ENCODE data around the gene SLC5A11.
"Not testable (repeated sequence)": the region's sequence is repeated elsewhere in the genome, so short reads cannot be mapped to it uniquely, and the experiment has no call there.

Gene SLC5A11

GRCh38 chr16:24851700-24852099 lies 5.9 kb downstream of the SLC5A11 start:
- in situ Hi-C loops (cut with HindIII; ENCODE audit: low pct_ligation_motif_present, low sequenced_read_pairs), result no loop called here
- TF ChIP-seq, protein P1, sequence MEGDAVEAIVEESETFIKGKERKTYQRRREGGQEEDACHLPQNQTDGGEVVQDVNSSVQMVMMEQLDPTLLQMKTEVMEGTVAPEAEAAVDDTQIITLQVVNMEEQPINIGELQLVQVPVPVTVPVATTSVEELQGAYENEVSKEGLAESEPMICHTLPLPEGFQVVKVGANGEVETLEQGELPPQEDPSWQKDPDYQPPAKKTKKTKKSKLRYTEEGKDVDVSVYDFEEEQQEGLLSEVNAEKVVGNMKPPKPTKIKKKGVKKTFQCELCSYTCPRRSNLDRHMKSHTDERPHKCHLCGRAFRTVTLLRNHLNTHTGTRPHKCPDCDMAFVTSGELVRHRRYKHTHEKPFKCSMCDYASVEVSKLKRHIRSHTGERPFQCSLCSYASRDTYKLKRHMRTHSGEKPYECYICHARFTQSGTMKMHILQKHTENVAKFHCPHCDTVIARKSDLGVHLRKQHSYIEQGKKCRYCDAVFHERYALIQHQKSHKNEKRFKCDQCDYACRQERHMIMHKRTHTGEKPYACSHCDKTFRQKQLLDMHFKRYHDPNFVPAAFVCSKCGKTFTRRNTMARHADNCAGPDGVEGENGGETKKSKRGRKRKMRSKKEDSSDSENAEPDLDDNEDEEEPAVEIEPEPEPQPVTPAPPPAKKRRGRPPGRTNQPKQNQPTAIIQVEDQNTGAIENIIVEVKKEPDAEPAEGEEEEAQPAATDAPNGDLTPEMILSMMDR (IDR thresholded peaks at IDR 0.05; ENCODE audit: low read depth, low read length, missing control alignments), result no peak
- no peaks in the 10 kb centered on the region for H3K27me3 ChIP-seq (replicated peaks)
- no peak for DNase-seq
- H3K36me3 ChIP-seq (replicated peaks), result no peaks in the 10 kb centered on the region
- no peak overlapping the region for H3K4me3 ChIP-seq (ENCODE audit: low read depth, low read length)
- H3K27ac ChIP-seq, result no peak overlapping the region

DNA sequence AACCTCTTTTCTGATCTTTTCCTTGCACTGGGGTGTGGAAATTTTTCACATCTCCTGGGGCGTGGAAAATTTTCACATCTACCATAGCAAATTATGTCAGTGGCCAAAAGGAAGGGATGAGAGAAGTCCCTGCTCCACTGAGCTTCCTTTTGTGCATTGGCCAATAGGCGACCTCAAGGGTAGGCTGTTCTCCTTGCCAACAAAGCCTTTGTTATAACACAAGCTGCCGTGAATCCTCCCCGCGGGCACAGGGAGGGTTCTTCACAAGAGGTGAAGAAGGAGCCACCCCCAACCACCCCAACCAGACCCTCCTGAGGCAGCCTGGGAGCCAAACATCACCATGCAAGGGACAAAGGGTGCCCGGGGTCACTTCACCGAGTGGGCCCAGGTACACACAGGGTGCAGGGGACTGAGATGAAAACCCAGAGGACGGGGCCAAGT lies 6.5 kb downstream of the SLC5A11 start:
- DNase-seq, result no peak
- no peaks in the 10 kb centered on the region for H3K27me3 ChIP-seq (replicated peaks)
- no peak overlapping the region for H3K27ac ChIP-seq
- TF ChIP-seq, protein P1 (IDR thresholded peaks at IDR 0.05; ENCODE audit: low read depth, low read length, missing control alignments), result no peak
- in situ Hi-C loops (cut with HindIII; ENCODE audit: low pct_ligation_motif_present, low sequenced_read_pairs), result no loop called here
- no peaks in the 10 kb centered on the region for H3K36me3 ChIP-seq (replicated peaks)
- no peak overlapping the region for H3K4me3 ChIP-seq (ENCODE audit: low read depth, low read length)

DNA sequence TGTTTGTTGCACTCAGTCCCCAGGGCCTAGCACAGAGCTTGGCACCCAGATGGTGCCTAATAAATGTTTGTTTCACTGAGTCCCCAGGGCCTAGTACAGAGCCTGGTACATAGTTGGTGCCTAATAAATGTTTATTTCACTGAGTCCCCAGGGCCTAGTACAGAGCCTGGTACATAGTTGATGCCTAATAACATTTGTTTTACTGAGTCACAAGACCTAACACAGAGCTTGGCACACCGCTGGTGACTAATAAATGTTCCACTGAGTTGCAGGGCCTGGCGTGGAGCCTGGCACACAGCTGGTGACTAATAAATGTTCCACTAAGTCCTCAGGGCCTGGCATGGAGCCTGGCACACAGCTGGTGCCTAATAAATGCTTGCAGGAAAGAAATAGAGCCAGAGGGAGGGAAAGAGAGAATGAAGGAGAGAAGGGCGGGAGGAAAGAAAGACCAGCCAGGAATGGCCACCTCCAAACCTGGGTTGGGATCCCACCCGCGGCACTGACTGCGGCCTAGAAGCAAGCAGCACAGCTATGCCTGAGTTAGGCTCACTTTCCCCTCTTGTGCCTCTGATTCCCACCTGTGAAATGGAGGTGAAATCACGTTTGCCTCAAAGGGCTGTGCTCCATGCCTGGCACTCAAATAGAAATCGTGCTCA lies 7.5 kb downstream of the SLC5A11 start:
- Histone ChIP-seq H3K4me3 (ENCODE audit: low read depth, low read length) (no peak overlapping the region), H3K36me3 (replicated peaks) (no peaks in the 10 kb centered on the region), H3K27me3 (replicated peaks) (no peaks in the 10 kb centered on the region), H3K27ac (no peak overlapping the region)
- in situ Hi-C loops (cut with HindIII; ENCODE audit: low pct_ligation_motif_present, low sequenced_read_pairs), result no loop called here
- TF ChIP-seq, protein P1 (IDR thresholded peaks at IDR 0.05; ENCODE audit: low read depth, low read length, missing control alignments), result no peak
- no peak for DNase-seq

DNA sequence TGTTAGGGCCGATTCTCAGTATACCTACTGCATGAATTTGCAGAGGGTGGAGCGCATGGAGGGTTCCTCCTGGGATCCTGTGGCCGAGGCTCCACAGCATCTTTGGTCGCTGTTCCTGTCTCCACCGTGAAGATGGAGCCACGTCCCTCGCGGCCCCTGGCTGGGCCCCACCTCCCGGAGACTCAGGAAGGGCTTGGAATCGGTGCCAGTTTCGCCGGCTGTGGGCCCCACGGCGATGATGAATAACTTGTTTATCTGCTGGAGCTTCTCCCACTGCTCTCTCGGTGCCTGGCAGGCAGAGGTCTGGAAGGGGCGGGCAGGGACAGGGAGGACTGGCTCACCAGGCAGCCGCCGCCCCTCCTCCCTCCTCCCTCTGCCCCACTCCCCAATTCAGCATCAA lies 8.1 kb downstream of the SLC5A11 start:
- H3K27me3 ChIP-seq (replicated peaks), result no peaks in the 10 kb centered on the region
- no peak overlapping the region for H3K27ac ChIP-seq
- TF ChIP-seq, protein P1 (IDR thresholded peaks at IDR 0.05; ENCODE audit: low read depth, low read length, missing control alignments), result no peak
- H3K36me3 ChIP-seq (replicated peaks), result no peaks in the 10 kb centered on the region
- in situ Hi-C loops (cut with HindIII; ENCODE audit: low pct_ligation_motif_present, low sequenced_read_pairs), result no loop called here
- H3K4me3 ChIP-seq (ENCODE audit: low read depth, low read length), result no peak overlapping the region
- peak; percentile 52 for DNase-seq

DNA sequence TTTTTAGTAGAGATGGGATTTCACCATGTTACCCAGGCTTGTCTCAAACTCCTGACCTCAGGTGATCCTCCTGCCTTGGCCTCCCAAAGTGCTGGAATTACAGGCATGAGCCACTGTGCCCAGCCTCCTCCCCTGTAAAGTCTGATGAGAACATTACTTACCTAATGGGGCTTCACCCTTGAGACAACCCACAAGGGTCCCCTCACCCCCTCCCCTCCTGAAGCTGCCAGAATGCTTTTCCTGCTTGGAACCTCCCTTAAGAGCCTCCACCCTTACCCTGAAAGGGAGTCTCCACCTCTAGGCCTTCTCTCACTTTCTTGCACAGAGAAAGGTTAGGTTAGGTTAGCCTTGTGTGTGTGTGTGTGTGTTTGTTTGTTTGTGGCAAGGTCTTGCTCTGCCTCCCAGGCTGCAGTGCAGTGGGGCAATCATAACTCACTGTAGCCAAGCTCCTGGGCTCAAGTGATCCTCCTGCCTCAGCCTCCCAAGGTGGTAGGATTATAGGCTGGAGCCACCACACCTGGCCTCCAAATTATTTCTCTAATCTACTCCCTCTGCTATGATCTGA lies 8.9 kb downstream of the SLC5A11 start:
- in situ Hi-C loops (cut with HindIII; ENCODE audit: low pct_ligation_motif_present, low sequenced_read_pairs), result no loop called here
- TF ChIP-seq, protein P1 (IDR thresholded peaks at IDR 0.05; ENCODE audit: low read depth, low read length, missing control alignments), result no peak
- H3K27me3 ChIP-seq (replicated peaks), result no peaks in the 10 kb centered on the region

DNA sequence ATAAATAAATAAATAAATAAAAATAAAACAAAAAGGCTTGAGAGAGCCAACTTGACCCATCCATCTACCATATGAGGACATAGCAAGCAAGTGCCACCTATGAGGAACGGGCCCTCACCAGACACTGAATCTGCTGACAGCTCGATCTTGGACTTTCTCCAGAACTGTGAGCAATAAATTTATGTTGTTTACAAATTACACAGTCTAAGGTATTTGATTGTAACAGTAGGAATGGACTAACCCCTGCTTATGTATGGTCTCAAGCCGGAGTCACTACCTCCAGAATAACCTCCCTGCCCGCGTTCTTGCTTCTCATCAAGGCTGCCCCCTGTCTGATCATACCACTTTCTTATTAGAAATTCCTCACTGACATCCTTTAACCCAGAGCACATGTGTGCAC lies 9.9 kb downstream of the SLC5A11 start:
- Histone ChIP-seq H3K4me3 (ENCODE audit: low read depth, low read length) (no peak overlapping the region), H3K27me3 (replicated peaks) (no peaks in the 10 kb centered on the region), H3K36me3 (replicated peaks) (no peaks in the 10 kb centered on the region), H3K27ac (no peak overlapping the region)
- in situ Hi-C loops (cut with HindIII; ENCODE audit: low pct_ligation_motif_present, low sequenced_read_pairs), result no loop called here
- TF ChIP-seq, protein P1 (IDR thresholded peaks at IDR 0.05; ENCODE audit: low read depth, low read length, missing control alignments), result no peak
- DNase-seq, result no peak

More for the DNA sequence above, 8.9 kb downstream of the SLC5A11 start:
- no peak overlapping the region for H3K27ac ChIP-seq
- DNase-seq, result no peak
- H3K36me3 ChIP-seq (replicated peaks), result no peaks in the 10 kb centered on the region
- no peak overlapping the region for H3K4me3 ChIP-seq (ENCODE audit: low read depth, low read length)

- H3K27me3 ChIP-seq (replicated peaks); H3K27ac ChIP-seq; H3K36me3 ChIP-seq (replicated peaks); H3K4me3 ChIP-seq (ENCODE audit: low read depth, low read length); DNase-seq; in situ Hi-C loops (cut with HindIII; ENCODE audit: low pct_ligation_motif_present, low sequenced_read_pairs): not testable (repeated sequence)
These were observed 11.1 kb downstream of the SLC5A11 start for GRCh38 chr16:24856871-24857270.

Measured in brain microvascular endothelial cell (primary cell).